Retina (tissue), 1 donor: ENCODE data around the gene PSEN1.
A peak's percentile ranks its signal among the peaks of the same experiment; 100 is the strongest.

Source experiments
- DNase-seq: peaks from one replicate; pipeline ENCODE4 v3.0.0-alpha.2; 2016

Gene PSEN1

GRCh38 chr14:73221945-73222344, 85.6 kb downstream of the PSEN1 start:
- DNase-seq = no peak

DNA sequence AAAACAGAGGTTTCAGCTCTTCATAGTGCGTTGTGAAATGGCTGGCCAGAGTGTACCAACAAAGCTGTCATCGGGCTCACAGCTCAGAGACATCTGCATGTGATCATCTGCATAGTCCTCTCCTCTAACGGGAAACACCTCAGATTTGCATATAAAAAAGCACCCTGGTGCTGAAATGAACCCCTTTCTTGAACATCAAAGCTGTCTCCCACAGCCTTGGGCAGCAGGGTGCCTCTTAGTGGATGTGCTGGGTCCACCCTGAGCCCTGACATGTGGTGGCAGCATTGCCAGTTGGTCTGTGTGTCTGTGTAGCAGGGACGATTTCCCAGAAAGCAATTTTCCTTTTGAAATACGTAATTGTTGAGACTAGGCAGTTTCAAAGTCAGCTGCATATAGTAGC, 86.7 kb downstream of the PSEN1 start:
- DNase-seq = no peak

- DNase-seq = no peak
Observed at GRCh38 chr14:73225496-73225895, 89.2 kb downstream of the PSEN1 start.

GRCh38 chr14:73227812-73228781, 91.8 kb downstream of the PSEN1 start:
- DNase-seq = no peak

- no peak for DNase-seq
Observed at GRCh38 chr14:73230051-73230450, 93.7 kb downstream of the PSEN1 start.

DNA sequence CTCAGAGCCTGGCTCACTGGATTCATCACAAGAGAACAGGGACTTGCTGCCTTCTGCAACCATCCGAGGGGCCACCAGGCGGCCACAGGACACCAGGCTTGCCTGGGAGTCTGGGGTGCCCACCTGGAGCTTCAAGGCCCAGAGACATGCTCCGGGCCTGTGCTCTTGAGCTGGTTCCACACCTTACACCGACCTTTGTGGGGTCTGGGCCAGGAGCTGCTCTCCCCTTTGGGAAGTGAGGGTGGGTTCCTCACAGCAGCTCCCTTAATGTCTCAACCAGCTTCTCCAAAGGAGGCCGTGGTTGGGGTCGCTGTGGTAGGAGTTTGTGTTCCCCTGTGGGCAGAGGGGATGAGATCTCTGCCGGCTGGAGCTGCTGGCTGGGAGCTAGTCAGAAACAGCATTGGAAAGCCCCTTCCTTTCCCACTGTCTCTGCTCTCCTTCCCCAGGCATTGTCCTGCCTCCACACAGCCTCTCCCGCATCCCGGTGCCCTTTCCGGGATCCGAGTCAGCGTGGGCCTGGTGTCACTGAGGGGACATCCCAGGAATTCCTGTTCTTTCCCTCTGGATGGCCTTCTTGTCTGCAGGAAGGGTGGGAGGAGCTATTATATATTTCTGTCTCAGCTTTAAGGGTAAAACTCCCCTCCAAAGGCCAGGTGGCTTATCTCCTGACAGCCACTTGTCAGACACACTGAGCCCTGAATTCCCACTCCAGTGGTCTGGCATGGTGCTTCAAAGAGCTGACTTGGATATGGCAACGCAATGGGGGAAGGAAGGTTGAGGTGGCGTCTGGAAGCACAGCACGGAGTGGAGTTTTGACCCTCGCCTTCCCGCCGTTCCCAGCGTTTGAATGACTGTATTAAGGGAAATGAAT, 95.9 kb downstream of the PSEN1 start:
- DNase-seq = no peak

DNA sequence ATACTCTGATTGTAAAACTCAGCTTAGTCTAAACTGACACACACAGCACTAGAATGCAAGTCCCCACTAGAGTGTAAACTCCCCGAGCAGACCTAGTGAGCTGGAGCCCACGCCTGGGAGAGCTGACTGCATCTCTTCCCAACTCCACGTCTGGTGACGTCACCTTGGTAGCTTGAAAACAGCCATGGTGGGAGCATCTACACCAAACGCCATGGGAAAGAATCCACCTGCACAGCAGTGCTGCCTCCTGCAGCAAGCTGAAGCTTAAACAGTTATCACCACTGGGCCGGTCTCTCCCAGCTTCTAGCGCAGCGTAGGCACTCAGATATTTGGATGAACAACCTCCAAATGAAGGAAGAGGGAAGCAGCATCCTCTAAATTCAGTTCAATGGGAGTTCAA, 96.7 kb downstream of the PSEN1 start:
- no peak for DNase-seq

DNA sequence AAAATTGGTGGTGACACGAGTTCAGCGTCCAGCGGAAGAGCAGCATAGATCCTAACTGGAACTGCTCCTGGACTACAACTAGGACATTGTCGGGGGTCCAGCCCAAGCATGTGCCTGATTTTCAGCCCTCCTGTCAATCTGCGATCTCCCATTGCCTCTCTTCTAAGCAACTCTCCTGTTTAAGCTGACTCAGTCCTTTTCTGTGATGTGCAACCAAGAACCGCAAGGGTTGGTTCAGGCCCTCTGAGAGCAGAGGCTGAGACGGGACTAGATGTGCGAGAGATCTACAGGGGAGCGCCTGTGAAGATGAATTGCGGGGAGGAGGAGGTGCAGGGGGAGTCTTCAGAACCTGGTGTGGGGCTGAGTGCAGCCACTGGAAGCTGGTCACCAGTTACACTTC, 97.3 kb downstream of the PSEN1 start:
- DNase-seq = no peak

DNA sequence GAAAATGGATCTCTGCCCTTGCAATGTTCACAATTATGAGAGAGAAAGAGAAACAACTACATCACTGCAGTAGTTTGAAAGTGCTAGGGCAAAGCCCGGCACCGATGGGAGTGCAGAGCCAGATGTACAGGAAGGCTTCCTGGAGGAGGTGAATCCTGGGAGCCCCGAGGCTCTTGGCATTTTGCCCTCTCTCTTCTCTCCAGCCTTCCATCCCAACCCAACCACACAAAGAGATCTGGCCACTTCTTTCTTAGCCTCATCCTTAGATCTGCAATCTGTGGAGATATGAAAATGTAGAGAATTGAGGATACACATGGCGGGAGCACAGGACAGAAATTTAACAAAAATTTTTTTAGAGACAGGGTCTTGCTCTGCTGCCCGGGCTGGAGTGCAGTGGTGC, 97.7 kb downstream of the PSEN1 start:
- no peak for DNase-seq

GRCh38 chr14:73234586-73235394, 98.5 kb downstream of the PSEN1 start:
- peak; percentile 20 for DNase-seq

DNA sequence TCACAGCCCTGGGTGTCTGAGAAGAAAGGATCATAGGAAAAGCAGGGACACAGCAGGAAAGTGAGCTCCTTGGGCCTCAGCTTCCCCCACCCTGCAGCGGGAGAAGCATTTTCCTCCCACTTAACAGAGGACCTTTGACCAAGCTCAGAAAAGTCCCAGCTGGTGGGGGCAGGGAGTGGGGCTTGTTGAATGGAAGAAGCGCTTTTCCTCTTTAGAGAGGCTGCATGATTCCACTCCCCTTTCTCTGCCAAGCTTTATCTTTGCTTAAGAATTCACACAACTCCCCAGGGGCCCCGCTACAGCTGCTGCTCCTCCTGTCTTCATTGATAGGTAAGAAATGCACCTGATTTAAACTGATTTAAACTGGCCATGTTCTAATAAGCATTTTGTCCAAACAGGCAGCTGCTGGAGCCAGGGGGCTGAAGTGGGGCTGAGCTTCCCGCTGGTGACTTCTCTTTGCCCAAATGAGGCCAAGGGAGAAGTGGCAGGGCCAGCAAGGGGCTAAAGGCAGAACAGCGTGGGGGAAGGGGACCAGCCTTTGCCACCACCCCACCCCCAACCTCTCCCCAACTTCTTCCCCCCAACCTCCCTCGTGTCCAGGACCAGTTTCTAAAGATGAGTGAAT, 99.3 kb downstream of the PSEN1 start:
- DNase-seq = peak; percentile 69

- no peak for DNase-seq
Observed at GRCh38 chr14:73236157-73236556, 99.8 kb downstream of the PSEN1 start.

GRCh38 chr14:73236752-73237218, 100.5 kb downstream of the PSEN1 start:
- DNase-seq = no peak

GRCh38 chr14:73237219-73237785, 101.0 kb downstream of the PSEN1 start, which contains the start of gene PAPLN:
PAPLN (plus strand) TSS chr14:73237506; CDS start chr14:73239779, 2,273 bp downstream.
- DNase-seq = peak; percentile 54

DNA sequence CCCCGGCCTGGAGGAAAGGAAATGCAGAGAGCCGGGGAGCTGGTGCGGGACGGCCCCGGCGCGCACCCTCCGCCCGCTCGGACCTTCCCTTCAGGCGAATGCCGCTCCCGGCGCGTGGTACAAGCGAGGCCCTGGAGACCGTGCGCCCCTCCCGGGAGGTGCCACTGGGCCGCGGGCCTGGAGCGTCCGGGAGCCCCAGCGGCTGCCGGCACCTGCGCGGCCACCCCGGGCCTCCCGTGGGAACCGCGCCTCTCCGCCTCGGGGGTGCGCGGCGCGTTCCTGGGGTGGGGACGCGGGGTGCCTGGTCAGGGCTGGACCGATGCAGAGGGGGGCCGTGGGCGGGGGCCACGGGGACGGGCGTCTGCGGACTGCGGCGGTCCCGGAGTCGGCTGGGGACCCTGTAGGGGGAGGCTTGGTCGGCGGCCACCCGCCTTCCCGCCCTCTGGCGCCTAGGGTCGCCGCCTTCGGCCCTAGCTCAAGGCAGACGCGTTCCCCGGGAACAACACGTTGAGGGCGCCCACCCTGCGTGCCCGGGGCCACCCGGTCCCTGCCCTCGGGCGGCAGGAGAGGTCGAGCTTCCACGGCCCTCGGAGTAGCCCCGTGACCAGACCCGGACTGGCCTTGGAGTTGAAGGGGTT, 101.6 kb downstream of the PSEN1 start:
- DNase-seq = no peak

GRCh38 chr14:73238424-73238852, 102.1 kb downstream of the PSEN1 start:
- peak; percentile 61 for DNase-seq

DNA sequence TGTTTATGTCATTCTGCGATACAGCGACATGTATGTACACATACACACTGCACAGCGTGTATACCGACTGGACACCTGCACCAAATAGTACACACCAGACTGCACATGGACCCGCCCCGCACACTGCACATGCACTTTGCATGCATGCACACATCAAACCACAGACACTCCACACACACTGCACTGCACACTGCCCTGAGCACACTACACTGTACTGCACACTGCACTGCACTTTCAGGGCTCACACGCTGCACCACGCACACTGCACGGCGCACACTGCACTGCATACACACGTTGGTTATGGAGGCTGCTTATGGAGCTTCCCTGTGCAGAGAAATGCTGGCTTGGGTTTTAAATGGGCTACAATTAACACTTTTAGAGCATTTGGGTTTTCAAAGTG, 102.6 kb downstream of the PSEN1 start:
- DNase-seq = no peak

DNA sequence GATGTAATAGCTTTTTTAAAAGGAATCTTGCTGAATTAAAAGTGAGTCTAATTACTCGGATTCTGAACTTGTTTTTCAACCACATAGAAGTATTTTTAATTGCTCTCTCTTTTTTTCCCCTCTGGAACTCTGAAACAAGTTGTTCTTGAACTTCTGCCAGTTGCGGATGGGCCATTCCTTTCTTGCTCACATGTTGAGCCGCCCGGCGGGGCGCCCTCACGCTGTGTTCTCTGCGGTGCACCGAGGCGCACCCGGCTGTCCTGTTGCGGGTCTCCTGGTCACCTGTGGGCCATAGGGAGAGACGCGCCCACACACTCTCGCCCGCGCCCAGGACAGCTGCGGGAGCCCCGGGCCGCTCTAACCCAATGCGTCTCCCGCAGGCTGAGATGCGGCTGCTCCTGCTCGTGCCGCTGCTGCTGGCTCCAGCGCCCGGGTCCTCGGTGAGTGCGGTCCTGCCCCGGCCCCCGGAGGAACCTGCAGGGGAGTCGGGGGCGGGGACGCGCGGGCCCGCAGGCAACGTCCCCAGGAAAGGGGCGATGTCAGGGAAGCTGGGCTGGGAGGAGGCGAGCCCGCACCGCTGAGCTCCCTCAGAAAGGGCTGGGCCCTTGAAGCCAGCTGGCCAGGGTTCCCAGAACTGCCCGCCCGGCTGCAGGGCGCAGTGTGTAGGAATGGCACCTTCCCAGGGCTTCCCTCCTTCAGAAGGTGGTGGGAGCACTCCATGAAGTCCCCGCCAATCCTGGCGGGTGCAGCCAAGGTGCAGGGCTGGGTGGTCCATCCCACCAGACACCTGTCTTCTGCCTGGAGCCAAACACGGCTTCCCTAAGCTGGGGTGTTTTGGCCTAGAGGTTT, 103.3 kb downstream of the PSEN1 start:
- DNase-seq = peak; percentile 62

DNA sequence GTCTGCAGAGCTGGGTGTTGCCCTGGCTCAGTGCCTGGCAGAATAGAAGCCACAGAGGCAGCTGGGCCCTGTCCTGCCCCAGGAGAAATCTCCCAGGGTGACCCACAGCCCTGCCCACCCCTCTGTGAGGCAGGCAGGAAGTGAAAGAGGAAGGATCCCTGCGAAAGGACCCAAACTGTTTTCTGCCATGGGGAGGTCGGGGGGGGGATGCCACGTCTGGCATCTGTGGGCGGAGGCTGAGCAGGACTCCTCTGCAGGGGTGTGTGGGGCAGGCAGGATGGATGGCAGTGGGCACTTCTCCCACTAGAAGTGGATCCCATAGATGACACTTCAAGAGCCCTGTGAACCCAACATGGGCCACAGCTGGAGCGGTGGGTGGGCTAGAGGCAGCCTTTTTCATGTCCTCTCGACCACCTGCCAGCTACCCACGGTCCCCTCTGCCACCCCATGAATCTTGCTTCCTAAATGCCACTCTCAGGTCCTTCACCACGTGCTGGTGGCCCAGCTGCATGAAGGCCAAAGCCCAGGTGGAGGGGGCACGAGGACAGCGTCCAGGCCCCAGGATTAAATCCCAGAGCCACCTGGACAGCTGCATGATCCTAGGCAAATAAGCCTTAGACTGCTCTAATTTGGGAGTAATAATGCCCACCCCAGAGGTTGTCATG, 104.6 kb downstream of the PSEN1 start:
- DNase-seq = no peak
